ENCODE data around the gene TMPRSS9. TPM values are rescaled to one million over a fixed set of nuclear protein-coding genes. Genes with fewer than 3 reads are reported as not detected.

Gene TMPRSS9
- total and polyA plus RNA-seq, 2 donors from 2014 or later: not detected

GRCh38 chr19:2351591-2351990 is 8.5 kb upstream of the TMPRSS9 start:
- Histone ChIP-seq H3K27ac (ENCODE audit: low read depth in 2 of 2, low read length in 2 of 2) (no peak overlapping the region), H3K9me3 (ENCODE audit: control insufficient read depth in 2 of 3, insufficient read depth in 1 of 3, low read length in 3 of 3) (no peaks in the 10 kb centered on the region), H3K36me3 (ENCODE audit: control insufficient read depth in 2 of 3, insufficient read depth in 3 of 3, low read length in 3 of 3) (peaks cover 0 to 15% (median 5%) of the 10 kb centered on the region in 3 donors), H3K27me3 (ENCODE audit: control insufficient read depth, insufficient read depth, low read length) (no peaks in the 10 kb centered on the region), H3K4me3 (ENCODE audit: low read length in 3 of 3) (no peak overlapping the region), H3K9ac (ENCODE audit: low read length in 3 of 3) (no peak overlapping the region), H3K4me1 (ENCODE audit: control insufficient read depth in 2 of 3, insufficient read depth in 2 of 3, low read depth in 1 of 3, low read length in 3 of 3) (no peaks in the 10 kb centered on the region)
- peak in 1 of 5 donors; percentile 55 for DNase-seq
- no peak for TF ChIP-seq CTCF (IDR thresholded peaks at IDR 0.05; ENCODE audit: borderline replicate concordance, extremely low read depth, insufficient read depth)
- intact Hi-C loops (cut with DNase I): no loop called here
- no peak for FAIRE-seq

- Histone ChIP-seq H3K36me3 (ENCODE audit: control insufficient read depth in 2 of 3, insufficient read depth in 3 of 3, low read length in 3 of 3) (peaks cover 0 to 15% (median 5%) of the 10 kb centered on the region in 3 donors), H3K27me3 (ENCODE audit: control insufficient read depth, insufficient read depth, low read length) (no peaks in the 10 kb centered on the region), H3K4me1 (ENCODE audit: control insufficient read depth in 2 of 3, insufficient read depth in 2 of 3, low read depth in 1 of 3, low read length in 3 of 3) (no peaks in the 10 kb centered on the region), H3K27ac (ENCODE audit: low read depth in 2 of 2, low read length in 2 of 2) (no peak overlapping the region), H3K9ac (ENCODE audit: low read length in 3 of 3) (no peak overlapping the region), H3K4me3 (ENCODE audit: low read length in 3 of 3) (no peak overlapping the region), H3K9me3 (ENCODE audit: control insufficient read depth in 2 of 3, insufficient read depth in 1 of 3, low read length in 3 of 3) (no peaks in the 10 kb centered on the region)
- FAIRE-seq: no peak
- intact Hi-C loops (cut with DNase I): no loop called here
- no peak for TF ChIP-seq CTCF (IDR thresholded peaks at IDR 0.05; ENCODE audit: borderline replicate concordance, extremely low read depth, insufficient read depth)
- DNase-seq: peak in 1 of 5 donors; percentile 60
Measured at GRCh38 chr19:2352121-2352520, 7.9 kb upstream of the TMPRSS9 start.

DNA sequence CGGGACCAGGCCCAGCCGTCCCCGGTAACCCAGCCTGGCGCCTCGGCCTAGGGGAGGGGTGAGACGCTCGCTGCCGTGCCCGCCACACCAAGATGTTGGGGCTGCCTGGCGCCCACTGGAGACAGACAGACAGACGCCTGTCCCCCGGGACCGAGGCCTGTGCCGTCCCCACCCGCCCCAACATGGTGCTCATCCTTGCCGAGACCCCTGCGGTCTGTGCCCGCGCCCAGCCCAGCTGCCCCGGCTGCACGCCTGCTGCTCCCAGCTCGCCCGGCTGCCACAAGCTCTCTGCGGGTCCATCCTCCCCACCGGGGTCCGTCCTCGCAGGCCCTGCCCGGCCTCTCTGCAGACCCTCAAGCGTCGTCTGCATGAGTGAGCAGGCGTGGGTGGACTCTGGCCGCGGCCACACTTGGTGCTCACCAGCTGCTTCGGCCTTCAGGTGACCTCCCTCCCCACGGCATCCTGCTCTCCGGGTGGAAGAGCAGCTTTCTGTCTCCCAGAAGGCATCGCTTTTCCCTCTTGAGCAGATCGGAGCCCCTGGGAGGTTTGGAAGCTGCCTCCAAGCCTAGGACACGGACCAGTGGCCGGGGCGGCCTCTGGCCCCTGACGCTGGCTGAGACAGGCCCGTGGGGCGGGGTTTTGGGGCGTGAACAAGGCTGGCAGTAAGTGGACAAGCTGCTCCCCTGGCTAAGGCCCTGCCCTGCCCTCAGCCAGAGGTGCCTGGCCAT is 6.7 kb upstream of the TMPRSS9 start:
- H3K27me3 ChIP-seq (ENCODE audit: control insufficient read depth, insufficient read depth, low read length): no peaks in the 10 kb centered on the region
- peak; percentile 61 to 77 (median 70) for DNase-seq
- intact Hi-C loops (cut with DNase I): no loop called here
- no peak for FAIRE-seq
- no peaks in the 10 kb centered on the region for H3K4me1 ChIP-seq (ENCODE audit: control insufficient read depth in 2 of 3, insufficient read depth in 2 of 3, low read depth in 1 of 3, low read length in 3 of 3)
- no peaks in the 10 kb centered on the region for H3K9me3 ChIP-seq (ENCODE audit: control insufficient read depth in 2 of 3, insufficient read depth in 1 of 3, low read length in 3 of 3)
- H3K9ac ChIP-seq (ENCODE audit: low read length in 3 of 3): no peak overlapping the region
- peaks cover 0 to 14% (median 5%) of the 10 kb centered on the region in 3 donors for H3K36me3 ChIP-seq (ENCODE audit: control insufficient read depth in 2 of 3, insufficient read depth in 3 of 3, low read length in 3 of 3)
- TF ChIP-seq CTCF (IDR thresholded peaks at IDR 0.05; ENCODE audit: borderline replicate concordance, extremely low read depth, insufficient read depth): no peak
- no peak overlapping the region for H3K27ac ChIP-seq (ENCODE audit: low read depth in 2 of 2, low read length in 2 of 2)
- no peak overlapping the region for H3K4me3 ChIP-seq (ENCODE audit: low read length in 3 of 3)
